Temporal lobe (tissue), 1 donor: ENCODE data around the gene UBL4B. TPM values are rescaled to one million over a fixed set of nuclear protein-coding genes. Genes with fewer than 3 reads are reported as not detected.

ENCODE experiments used
- total RNA-seq: library from RNA; depleted of rRNA; stranded (reverse); fragments of >200 nt; gene quantifications from one replicate; pipeline ENCODE4 v1.2.3, GENCODE V29; 2014

Gene UBL4B
- total RNA-seq, 1 donor from 2014 or later = 0.25 TPM

Other genes starting within 250 kb of the UBL4B start
- gene CSF1, start 201.6 kb upstream of the UBL4B start, total RNA-seq = 1.7 TPM
- 24.8 TPM for gene AHCYL1, start 127.7 kb upstream of the UBL4B start, total RNA-seq
- 87.3 TPM for gene STRIP1, start 77.8 kb upstream of the UBL4B start, total RNA-seq
- gene ALX3, start 41.8 kb upstream of the UBL4B start, total RNA-seq = not detected
- 13.5 TPM for gene SLC6A17, start 38.1 kb downstream of the UBL4B start, total RNA-seq
- 4.2 TPM for gene KCNC4, start 97.9 kb downstream of the UBL4B start, total RNA-seq
- 25.6 TPM for gene RBM15, start 226.9 kb downstream of the UBL4B start, total RNA-seq